Heart right ventricle (tissue), 16 donors: ENCODE data around the gene ADAM8. TPM values are rescaled to one million over a fixed set of nuclear protein-coding genes. Genes with fewer than 3 reads are reported as not detected.
A peak's percentile ranks its signal among the peaks of the same experiment; 100 is the strongest.
"Not testable (repeated sequence)": the region's sequence is repeated elsewhere in the genome, so short reads cannot be mapped to it uniquely, and the experiment has no call there.

Experiments
- ATAC-seq, 8 donors: fragments of 200-7000 bp; cut with Tn5 transposase; one replicate each; pipeline ENCODE4 v1.9.1; 2020; ENCODE audit warnings: mild to moderate bottlenecking in 8 of 8, moderate library complexity in 8 of 8, moderate number of reproducible peaks in 1 of 8
- DNase-seq, 2 donors: peaks; one replicate each; pipeline ENCODE4 v3.0.0-alpha.2; 2020
- H3K27ac ChIP-seq, 10 donors: fragments of 200-600 bp; sonication (generic) in 2 of 10; one replicate each; pipeline versions ENCODE4 v1.5.0 to v1.8.0; 2020 to 2022; ENCODE audit warnings: mild to moderate bottlenecking in 3 of 10
- H3K27me3 ChIP-seq, 7 donors: fragments of 200-600 bp; one replicate each; pipeline ENCODE4 v1.8.0; 2021 to 2022; ENCODE audit warnings: mild to moderate bottlenecking in 2 of 7
- H3K36me3 ChIP-seq, 9 donors: fragments of 200-600 bp; sonication (generic) in 1 of 9; one replicate each; pipeline versions ENCODE4 v1.5.0 to v1.8.0; 2020 to 2022; ENCODE audit warnings: mild to moderate bottlenecking in 2 of 9
- H3K4me1 ChIP-seq, 9 donors: fragments of 200-600 bp; sonication (generic) in 1 of 9; one replicate each; pipeline versions ENCODE4 v1.5.0 to v1.8.0; 2020 to 2022; ENCODE audit warnings: mild to moderate bottlenecking in 4 of 9
- H3K4me3 ChIP-seq, 10 donors: fragments of 200-600 bp; sonication (generic) in 2 of 10; one replicate each; pipeline versions ENCODE4 v1.5.0 to v1.8.0; 2020 to 2022; ENCODE audit warnings: mild to moderate bottlenecking in 7 of 10, moderate library complexity in 2 of 10
- H3K9me3 ChIP-seq, 11 donors: fragments of 200-600 bp in 10 of 11; sonication (generic) in 2 of 11; one replicate each; pipeline versions ENCODE4 v1.5.0 to v1.8.0; 2013 to 2022; ENCODE audit warnings: mild to moderate bottlenecking in 2 of 11, control low read depth in 1 of 11, moderate library complexity in 1 of 11
- CTCF ChIP-seq, 9 donors: fragments of 200-600 bp; sonication (generic) in 2 of 9; IDR thresholded peaks; one replicate each; pipeline versions ENCODE4 v1.5.0 to v1.8.0; 2021 to 2022; ENCODE audit warnings: antibody characterized with exemption in 9 of 9, mild to moderate bottlenecking in 5 of 9, moderate library complexity in 1 of 9
- WGBS, 2 donors: extraction: QIAGEN DNeasy Blood & Tissue Kit; methylation state at CpG; one replicate each; pipeline ENCODE4 v1.1.7; 2013; ENCODE audit warnings: inconsistent platforms in 1 of 2; 5-methylcytosine and 5-hydroxymethylcytosine counted together
- intact Hi-C, 10 donors: fragments of 100-400 bp; cut with DNase I; formaldehyde crosslinking; loops; one replicate each; pipeline versions ENCODE4 v1.11.1 to v1.14.2; 2022
- polyA plus RNA-seq, 2 donors: library from polyadenylated mRNA; stranded (reverse); fragments of 200-250 nt; gene quantifications; one replicate each; pipeline ENCODE4 v1.2.3, GENCODE V29; 2013
- total RNA-seq, 10 donors: library from RNA; stranded (reverse); fragmentation: NEBNext Ultra II Directional in 3 of 10; extraction: Animal tissue kit (Norgen Biotek cat#: 25700) in 3 of 10; gene quantifications; one replicate each; pipeline versions ENCODE4 v1.2.1 to v1.2.4, GENCODE V29; 2021 to 2023
- donor health status: Arrhythmogenic right ventricular cardiomyopathy.
- donor health status: ischemic (EF 13 %, LVEDD 7.1; RV severe dilation, severe dysfunction).
- donor health status: healthy with polysubstance abuse.
- donor health status: DM: no; HTN: yes; CAD: no.
- donor health status: DM: no; HTN: no; CAD: no.
- donor health status: ischemic (EF 25% LVEDD 6.9; RV normal size, moderate dysfunction).
- donor health status: ischemic (EF 25% LVEDD 5.7; RV mildly dilated, moderate dysfunction).
- donor health status: healthy.
- donor health status: DM: yes; HTN: yes; CAD: no.
- donor health status: Ischemic cardiomyopathy.
- donor health status: ischemic (EF 35%, LVEDD 5.7; RV mildly dilated, moderate dysfunction).
- donor health status: nonischemic (EF 11% LVEDD 7.7; RV severe dilation, severe dysfunction).
- donor health status: DM: yes; HTN: yes; CAD: no.
- donor health status: PGD.
- donor health status: ischemic (EF 29% LVEDD 5.4; RV normal size, mild dysfunction).
- donor health status: nonischemic (EF 23%, LVEDD 6.1; RV moderate dilation, normal function).

The ADAM8 gene
- total and polyA plus RNA-seq, 12 donors: 0.88 to 6.5 (median 1.6) TPM

- no peak for TF ChIP-seq CTCF (IDR thresholded peaks at IDR 0.05)
- ATAC-seq (peak in 3 of 8 donors; percentile 5 to 35 (median 23)), DNase-seq (no peak)
- Histone ChIP-seq H3K27me3 (peaks cover 34 to 96% (median 92%) of the 10 kb centered on the region in 7 donors), H3K4me1 (peaks cover 0 to 33% (median 22%) of the 10 kb centered on the region in 9 donors), H3K27ac (peak overlapping the region in 4 of 10 donors; percentile 29 to 85 (median 36)), H3K36me3 (no peaks in the 10 kb centered on the region), H3K4me3 (peak overlapping the region in 8 of 10 donors; percentile 1 to 51 (median 30)), H3K9me3 (no peaks in the 10 kb centered on the region)
- WGBS, 2 donors: 1% methylated on average over 103 of the region's 103 CpGs
- intact Hi-C loops: no loop called here
Measured at GRCh38 chr10:133236401-133237240, 40.0 kb downstream of the ADAM8 start.

- 1 to 3% methylated on average over 18 of the region's 18 CpGs for WGBS, 2 donors
- Histone ChIP-seq H3K27me3 (peaks cover 34 to 96% (median 91%) of the 10 kb centered on the region in 7 donors), H3K9me3 (no peaks in the 10 kb centered on the region), H3K4me1 (peaks cover 0 to 29% (median 22%) of the 10 kb centered on the region in 9 donors), H3K27ac (peak overlapping the region in 5 of 10 donors; percentile 9 to 85 (median 36)), H3K36me3 (no peaks in the 10 kb centered on the region), H3K4me3 (peak overlapping the region in 8 of 10 donors; percentile 1 to 51 (median 30))
- intact Hi-C loops: no loop called here
- DNase-seq: no peak
- no peak for TF ChIP-seq CTCF (IDR thresholded peaks at IDR 0.05)
- ATAC-seq: peak in 7 of 8 donors; percentile 5 to 67 (median 34)
Measured at GRCh38 chr10:133235932-133236331, 40.7 kb downstream of the ADAM8 start.

- WGBS, 2 donors: 4% methylated on average over 39 to 48 of the region's 48 CpGs
- peaks cover 37 to 97% (median 92%) of the 10 kb centered on the region in 7 donors for H3K27me3 ChIP-seq
- no peaks in the 10 kb centered on the region for H3K36me3 ChIP-seq
- peak; percentile 27 to 63 (median 38) for ATAC-seq
- H3K27ac ChIP-seq: peak overlapping the region in 4 of 10 donors; percentile 9 to 85 (median 22)
- no peak for TF ChIP-seq CTCF (IDR thresholded peaks at IDR 0.05)
- DNase-seq: no peak
- no peaks in the 10 kb centered on the region for H3K9me3 ChIP-seq
- peak overlapping the region in 6 of 10 donors; percentile 5 to 51 (median 29) for H3K4me3 ChIP-seq
- intact Hi-C loops: no loop called here
- H3K4me1 ChIP-seq: peaks cover 0 to 26% (median 22%) of the 10 kb centered on the region in 9 donors
Measured at GRCh38 chr10:133235265-133235855, 41.3 kb downstream of the ADAM8 start.

- peak overlapping the region in 1 of 10 donors; percentile 51 for H3K4me3 ChIP-seq
- H3K36me3 ChIP-seq, ATAC-seq, DNase-seq, intact Hi-C loops, H3K9me3 ChIP-seq: not testable (repeated sequence)
- peak overlapping the region in 1 of 10 donors; percentile 85 for H3K27ac ChIP-seq
- WGBS, 2 donors: 53 to 62% methylated on average over 7 to 8 of the region's 10 CpGs
- peaks cover 0 to 29% (median 22%) of the 10 kb centered on the region in 9 donors for H3K4me1 ChIP-seq
- peaks cover 42 to 97% (median 92%) of the 10 kb centered on the region in 7 donors for H3K27me3 ChIP-seq
Measured at GRCh38 chr10:133234796-133235195, 41.9 kb downstream of the ADAM8 start.
